GM18517 (cell line): ENCODE data around the gene PER3.

Experiments
- ATAC-seq: cut with Tn5 transposase; IDR thresholded peaks from one replicate; pipeline ENCODE4 v1.9.1; 2021; ENCODE audit warnings: mild to moderate bottlenecking, moderate library complexity; ENCODE audit not compliant: unreplicated experiment

The PER3 gene

GRCh38 chr1:7869136-7869920, 85.2 kb downstream of the PER3 start:
- no peak for ATAC-seq

GRCh38 chr1:7871136-7871535, 87.0 kb downstream of the PER3 start:
- no peak for ATAC-seq

- ATAC-seq = no peak
These were observed 90.0 kb downstream of the PER3 start for GRCh38 chr1:7873801-7874795.

GRCh38 chr1:7878027-7878426, 93.9 kb downstream of the PER3 start:
- no peak for ATAC-seq

- no peak for ATAC-seq
These were observed 95.1 kb downstream of the PER3 start for GRCh38 chr1:7879228-7879627.

GRCh38 chr1:7884757-7885156, 100.7 kb downstream of the PER3 start:
- no peak for ATAC-seq

GRCh38 chr1:7885513-7886404, 101.7 kb downstream of the PER3 start:
- ATAC-seq = no peak

- ATAC-seq = no peak
These were observed 102.3 kb downstream of the PER3 start for GRCh38 chr1:7886405-7886745.

GRCh38 chr1:7888248-7889081, 104.4 kb downstream of the PER3 start:
- ATAC-seq = no peak

GRCh38 chr1:7890853-7891252, 106.8 kb downstream of the PER3 start:
- no peak for ATAC-seq

GRCh38 chr1:7891804-7892203, 107.7 kb downstream of the PER3 start:
- no peak for ATAC-seq

GRCh38 chr1:7893529-7894180, 109.6 kb downstream of the PER3 start:
- ATAC-seq = no peak
